ENCODE results near the gene SMCHD1. TPM values are rescaled to one million over a fixed set of nuclear protein-coding genes. Genes with fewer than 3 reads are reported as not detected.
A peak's percentile ranks its signal among the peaks of the same experiment; 100 is the strongest.
"Not testable (repeated sequence)": the region's sequence is repeated elsewhere in the genome, so short reads cannot be mapped to it uniquely, and the experiment has no call there.

Gene SMCHD1
- total RNA-seq, 1 donor from 2014 or later, result 15.2 TPM

DNA sequence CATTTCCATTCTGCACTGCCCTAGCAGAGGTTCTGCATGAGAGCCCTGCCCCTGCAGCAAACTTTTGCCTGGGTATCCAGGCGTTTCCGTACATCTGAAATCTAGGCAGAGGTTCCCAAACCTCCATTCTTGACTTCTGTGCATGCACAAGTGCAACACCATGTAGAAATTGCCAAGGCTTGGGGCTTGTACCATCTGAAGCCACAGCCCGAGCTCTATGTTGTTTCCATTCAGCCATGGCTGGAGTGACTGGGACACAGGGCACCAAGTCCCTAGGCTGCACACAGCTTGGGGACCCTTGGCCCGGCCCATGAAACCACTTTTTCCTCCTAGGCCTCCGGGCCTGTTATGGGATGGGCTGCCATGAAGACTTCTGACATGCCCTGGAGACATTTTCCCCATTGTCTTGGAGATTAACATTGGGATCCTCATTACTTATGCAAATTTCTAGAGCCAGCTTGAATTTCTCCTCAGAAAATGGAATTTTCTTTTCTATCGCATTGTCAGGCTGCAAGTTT lies 154.2 kb downstream of the SMCHD1 start:
- ATAC-seq; DNase-seq (ENCODE audit: low spot score): not testable (repeated sequence)

DNA sequence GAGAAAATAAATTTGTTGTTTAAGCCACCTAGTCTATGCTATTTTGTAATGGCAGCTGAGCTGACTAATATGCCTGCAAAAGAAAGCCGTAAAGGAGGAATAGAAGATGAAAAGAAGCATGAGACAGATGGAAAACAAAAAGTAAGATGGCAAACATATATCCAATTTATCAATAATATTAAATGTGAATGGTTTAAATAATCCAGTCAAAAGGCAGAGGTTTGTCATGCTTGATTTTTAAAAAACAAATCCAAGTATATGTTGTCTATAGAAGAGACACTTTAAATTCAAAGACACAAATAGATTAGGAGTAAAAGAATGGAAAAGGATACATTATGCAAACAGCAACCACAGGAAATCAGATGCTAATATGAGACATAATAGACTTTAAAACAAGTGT lies 155.9 kb downstream of the SMCHD1 start:
- DNase-seq (ENCODE audit: low spot score) (no peak), ATAC-seq (no peak)

DNA sequence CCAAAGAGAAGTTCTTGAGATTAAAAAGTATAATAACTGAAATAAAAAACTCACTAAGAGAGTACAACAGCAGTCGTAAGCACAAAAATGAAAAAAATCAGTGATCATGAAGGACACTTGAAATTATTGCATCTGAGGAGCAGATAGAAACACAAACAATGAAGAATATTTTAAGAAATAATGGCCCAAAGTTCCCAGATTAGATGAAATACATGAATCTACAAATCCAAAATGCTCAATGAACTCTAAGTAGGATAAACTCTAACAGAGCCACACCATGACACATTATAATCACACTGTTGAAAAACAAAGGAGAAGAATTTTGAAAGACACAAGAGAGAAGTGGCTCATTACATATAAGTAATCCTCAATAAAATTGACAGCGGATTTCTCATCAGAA lies 159.4 kb downstream of the SMCHD1 start:
- DNase-seq (ENCODE audit: low spot score) (no peak), ATAC-seq (no peak)

DNA sequence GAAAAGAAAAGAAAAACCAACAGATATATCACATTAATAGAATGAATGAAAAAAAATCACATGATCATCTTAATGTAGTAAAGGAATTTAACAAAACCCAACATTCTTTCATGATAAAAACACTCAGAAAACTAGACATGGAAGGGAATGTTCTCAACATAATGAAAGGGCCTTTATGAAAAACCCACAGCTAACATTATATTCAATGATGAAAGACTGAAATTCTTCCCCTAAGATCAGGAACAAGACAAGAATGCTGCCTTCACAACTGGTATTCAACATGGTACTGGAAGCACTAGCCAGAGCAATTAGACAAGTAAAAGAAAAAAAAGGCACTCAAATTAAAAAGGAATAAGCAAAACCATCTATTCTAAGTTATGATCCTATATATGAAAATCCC lies 162.8 kb downstream of the SMCHD1 start:
- ATAC-seq (no peak), DNase-seq (ENCODE audit: low spot score) (no peak)

DNA sequence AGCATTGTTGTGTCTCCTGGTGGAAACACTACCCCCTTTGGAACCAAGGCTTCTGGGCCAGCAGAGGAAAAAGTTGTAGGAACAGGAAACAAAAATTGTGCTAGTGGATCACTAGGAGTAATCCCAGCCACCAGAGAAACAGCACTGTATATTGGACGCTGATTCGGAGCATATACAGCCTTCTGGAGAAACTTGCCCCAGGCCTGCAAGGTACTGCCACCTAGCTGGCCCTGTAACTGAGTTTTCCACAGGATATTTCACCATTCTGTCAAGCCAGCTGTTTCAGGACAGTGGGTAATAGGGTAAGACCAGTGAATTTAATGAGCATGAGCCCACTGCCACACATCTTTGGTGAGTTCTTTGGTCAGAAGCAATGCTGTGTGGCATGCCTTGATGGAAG lies 166.2 kb downstream of the SMCHD1 start:
- DNase-seq (ENCODE audit: low spot score) (no peak), ATAC-seq (no peak)

DNA sequence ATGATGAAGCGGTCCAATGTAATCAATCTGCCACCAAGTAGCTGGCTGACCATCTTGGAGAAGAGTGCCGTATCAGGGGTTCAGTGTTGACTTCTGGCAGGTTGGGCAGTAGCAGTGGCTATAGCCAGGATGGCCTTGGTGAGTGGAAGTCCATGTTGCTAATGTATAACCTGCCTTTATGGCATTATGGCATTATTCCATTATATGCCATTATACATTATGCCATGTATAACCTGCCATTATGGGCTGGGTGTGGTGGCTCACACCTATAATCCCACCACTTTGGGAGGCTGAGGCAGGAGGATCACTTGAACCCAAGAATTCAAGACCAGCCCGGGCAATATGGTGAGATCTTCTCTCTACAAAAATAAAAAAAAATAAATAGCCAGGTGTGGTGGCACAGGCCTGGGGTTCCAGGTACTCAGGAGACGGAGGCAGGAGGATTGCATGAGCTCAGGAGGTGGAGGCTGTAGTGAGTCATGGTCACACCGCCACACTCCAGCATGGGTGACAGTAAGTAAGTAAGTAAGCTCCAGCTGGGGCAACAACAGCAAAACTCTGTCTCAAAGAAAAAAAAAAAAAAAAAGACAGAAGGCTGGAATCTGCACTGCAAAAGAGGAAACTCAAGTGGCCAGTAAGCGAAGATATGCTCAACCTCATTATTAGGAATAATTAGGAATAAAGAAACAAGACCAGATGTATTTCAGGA lies 166.8 kb downstream of the SMCHD1 start:
- no peak for ATAC-seq
- no peak for DNase-seq (ENCODE audit: low spot score)

DNA sequence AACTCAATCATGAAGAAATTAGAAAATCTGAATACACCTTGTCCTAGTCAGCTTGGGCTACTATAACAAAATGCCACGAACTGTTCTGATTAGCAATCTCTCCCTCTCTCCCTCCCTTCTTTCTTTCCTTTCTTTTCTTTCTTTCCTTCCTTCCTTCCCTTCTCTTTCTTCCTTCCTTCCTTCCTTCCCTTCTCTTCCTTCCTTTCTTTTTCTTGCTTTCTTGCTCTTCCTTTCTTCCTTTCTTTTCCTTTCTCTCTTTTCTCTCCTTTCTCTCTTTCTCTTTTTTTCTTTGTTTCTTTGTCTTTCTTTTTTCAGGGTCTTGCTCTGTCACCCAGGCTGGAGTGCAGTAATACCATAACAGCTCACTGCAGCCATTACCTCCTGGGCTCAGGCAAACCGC lies 167.7 kb downstream of the SMCHD1 start:
- DNase-seq (ENCODE audit: low spot score), result no peak
- no peak for ATAC-seq

DNA sequence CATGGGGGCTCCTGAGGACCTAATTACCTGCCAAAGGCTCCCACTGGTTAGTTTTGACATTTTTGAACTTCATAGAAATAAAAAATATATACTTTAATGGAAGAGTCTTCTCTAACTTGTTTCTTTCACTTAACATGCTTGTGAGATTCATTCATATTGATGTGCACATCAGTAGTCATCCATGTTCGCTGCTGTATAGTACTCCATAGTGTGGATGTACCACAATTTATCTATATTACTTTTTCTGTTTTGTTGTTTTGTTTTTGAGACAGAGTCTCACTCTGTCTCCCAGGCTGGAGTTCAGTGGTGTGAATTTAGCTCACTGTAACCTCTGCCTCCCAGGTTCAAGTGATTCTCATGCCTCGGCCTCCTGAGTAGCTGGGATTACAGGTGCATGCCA lies 168.4 kb downstream of the SMCHD1 start:
- ATAC-seq (no peak), DNase-seq (ENCODE audit: low spot score) (no peak)

DNA sequence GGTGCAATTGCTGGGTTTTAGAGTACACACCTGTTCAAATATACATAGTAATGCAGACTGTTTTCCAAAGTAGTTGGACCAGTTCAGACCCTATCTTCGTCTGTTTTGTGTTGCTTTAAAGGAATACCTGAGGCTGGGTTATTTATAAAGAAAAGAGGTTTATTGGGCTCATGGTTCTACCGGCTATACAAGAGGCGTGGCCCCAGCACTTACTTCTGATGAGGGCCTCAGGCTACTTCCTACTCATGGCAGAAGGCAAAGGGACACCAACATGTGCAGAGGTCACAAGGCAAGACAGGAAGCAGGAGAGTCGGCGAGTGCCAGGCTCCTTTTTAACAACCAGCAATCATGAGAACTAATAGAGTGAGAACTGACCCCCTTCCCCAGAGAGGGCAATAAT lies 169.3 kb downstream of the SMCHD1 start:
- DNase-seq (ENCODE audit: low spot score) (no peak), ATAC-seq (no peak)

DNA sequence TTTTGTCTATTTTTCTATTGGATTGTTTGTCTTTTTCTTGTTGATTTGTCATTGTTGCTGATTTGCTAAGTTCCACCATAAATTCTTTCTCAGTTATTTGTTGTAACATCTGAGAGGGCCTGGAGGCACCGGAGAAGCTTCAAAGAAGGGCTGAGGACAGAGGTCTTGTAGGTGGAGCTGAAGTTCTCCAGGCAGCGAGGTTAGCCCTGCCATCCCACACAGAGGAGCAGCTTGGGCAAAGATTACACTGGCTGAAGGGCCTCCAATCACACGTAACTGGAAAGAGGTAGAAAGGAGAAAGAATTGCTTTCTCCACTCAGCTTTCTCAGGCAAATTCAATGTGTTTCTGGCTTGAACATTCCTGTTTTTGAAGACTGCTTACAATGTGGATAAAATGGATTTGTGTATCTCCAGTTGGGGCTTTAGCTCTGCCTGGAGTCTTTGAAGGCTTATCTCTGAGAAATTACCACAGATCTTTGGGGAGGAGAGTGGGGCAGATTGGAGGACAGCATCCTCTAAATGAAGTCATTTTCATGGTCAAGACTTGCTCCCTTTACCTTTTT lies 170.2 kb downstream of the SMCHD1 start:
- DNase-seq (ENCODE audit: low spot score) (no peak), ATAC-seq (no peak)

DNA sequence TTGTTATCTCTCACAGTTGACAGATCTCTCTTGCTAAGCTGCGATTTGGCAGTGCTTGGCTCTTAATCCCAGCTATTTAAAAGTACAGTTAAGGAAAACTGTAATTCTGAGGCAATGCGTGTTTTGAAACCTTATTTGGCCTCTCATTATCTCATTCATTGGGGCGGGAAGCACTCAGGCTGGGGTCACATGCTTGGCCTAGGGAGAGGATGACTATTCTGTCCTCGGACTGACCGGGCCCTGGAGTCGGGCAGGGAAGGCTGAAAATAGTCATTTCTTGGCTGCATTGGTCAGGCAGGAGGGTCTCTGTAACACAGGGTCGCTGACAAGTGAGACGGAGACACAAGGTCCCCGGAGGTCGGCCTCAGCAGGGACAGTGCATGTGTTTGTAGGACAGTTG lies 171.1 kb downstream of the SMCHD1 start:
- no peak for DNase-seq (ENCODE audit: low spot score)
- ATAC-seq, result peak; percentile 23

DNA sequence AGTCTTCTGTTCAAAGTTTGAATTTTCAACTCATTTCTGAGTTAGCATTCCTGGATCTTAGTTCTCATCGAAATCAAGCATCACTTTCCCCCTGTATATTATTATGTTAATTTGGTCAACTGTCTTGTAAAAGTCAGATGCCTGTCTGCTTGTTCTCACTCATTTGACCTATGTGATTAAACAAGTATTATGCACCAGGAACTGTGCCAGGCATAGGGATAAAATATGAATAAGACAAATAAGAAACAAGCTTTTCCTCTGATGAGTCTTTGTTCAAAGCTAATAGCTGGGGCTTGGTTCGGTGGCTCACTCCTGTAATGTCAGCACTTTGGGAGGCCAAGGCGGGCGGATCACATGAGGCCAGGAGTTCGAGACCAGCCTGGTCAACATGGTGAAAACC lies 171.5 kb downstream of the SMCHD1 start:
- ATAC-seq (no peak), DNase-seq (ENCODE audit: low spot score) (no peak)

DNA sequence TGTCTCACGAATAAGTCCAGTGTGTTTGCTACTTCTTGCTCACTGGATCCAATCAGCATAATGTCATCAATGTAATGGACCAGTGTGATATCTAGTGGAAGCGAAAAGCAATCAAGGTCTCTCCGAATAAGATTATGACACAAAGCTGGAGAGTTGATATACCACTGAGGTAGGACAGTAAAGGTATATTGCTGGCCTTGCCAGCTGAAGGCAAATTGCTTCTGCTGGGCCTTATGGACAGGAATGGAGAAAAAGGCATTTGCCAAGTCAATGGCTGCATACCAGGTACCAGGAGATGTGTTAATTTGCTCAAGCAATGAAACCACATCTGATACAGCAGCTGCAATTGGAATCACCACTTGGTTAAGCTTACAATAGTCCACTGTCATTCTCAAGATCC lies 180.6 kb downstream of the SMCHD1 start:
- not testable (repeated sequence) for DNase-seq (ENCODE audit: low spot score); ATAC-seq

DNA sequence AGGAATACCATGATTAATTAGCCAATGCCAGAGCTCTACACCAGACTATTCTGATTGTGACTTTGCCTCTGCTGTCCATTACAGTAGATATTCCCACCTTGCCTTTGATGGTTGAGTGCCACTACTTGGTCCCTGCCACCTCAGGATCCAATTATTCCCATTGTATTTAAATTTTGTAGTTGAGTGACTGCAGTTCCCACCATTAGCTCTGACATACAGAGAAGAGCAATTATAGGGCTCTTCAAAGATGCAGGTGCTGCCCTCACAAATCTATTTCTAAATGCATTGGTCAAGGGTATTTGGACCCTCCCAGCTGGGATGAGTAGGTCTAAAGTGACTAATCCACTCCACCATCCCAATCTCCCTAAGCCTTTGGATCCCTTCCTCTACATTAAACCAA lies 181.8 kb downstream of the SMCHD1 start:
- not testable (repeated sequence) for ATAC-seq; DNase-seq (ENCODE audit: low spot score)

DNA sequence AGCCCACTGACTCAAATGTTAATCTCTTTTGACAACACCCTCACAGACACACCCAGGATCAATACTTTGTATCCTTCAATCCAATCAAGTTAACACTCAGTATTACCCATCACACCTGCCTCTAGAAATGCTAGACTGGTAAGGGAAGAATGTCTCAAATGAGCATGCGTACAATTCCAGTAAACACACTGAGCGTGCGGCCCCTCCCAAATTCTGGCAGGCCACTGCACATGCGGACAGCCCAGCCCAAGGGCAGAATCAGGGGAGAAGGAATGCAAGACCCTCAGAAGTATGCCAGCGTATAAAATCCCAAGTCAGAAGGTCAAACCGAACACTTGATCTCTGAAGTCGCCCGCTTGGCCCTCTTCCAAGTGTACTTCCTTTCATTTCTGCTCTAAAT lies 183.7 kb downstream of the SMCHD1 start:
- DNase-seq (ENCODE audit: low spot score), result peak; percentile 33
- ATAC-seq, result no peak

DNA sequence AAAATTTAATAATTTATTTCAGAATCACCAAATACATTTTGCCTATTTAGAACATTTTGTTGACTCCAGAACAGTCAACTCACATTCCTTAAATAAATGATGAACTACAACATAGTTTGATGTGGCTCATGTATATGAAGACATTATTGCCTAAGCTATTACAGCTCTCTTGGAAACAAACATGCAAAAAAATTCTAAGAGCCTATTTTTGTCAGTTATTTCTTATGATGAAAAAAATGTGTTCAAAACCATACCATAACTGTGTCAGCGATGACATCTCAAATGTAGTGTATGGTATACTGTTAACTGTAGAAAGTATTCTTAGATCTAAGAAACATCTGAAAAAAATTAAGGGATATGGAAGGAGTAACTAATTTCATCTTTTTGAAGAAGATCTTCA lies 185.0 kb downstream of the SMCHD1 start:
- ATAC-seq, result no peak
- no peak for DNase-seq (ENCODE audit: low spot score)

DNA sequence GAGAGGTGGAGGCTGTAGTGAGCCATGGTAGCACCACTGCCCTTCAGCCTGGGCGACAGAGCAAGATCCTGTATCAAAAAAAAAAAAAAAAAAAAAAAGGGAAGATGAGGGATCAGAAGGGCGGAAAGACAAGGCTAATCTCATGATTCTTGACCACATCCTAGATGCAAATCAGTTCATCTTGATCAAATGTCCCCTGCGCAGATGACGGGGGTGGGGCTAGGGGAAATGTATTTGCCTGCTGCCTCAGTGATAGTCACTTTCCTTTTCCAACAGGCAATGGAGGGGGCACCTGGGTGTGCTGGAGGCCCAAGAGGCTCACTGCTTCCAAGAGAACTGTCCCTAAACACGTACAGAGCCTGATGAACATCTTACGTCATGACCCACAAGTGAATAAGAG lies 187.6 kb downstream of the SMCHD1 start:
- ATAC-seq (no peak), DNase-seq (ENCODE audit: low spot score) (peak; percentile 21)

DNA sequence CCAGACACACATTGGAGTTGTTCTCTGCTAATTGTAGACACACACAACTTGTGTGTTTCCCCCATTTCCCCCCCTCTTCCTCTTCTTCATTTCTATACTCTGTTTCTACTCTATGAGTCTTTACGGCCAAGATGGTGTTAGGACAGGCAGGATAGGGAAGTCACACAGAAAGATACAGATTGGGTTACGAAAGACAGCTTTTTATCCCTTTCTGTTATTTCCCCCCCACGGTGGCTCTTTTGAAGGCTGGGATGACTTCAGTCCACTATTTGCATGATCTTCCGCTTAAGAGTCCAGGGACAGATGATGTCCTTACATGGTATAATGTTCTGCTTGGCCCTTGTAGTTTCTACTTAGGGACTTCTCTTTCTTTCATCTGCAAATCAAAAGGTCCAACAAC lies 189.6 kb downstream of the SMCHD1 start:
- peak; percentile 26 for DNase-seq (ENCODE audit: low spot score)
- ATAC-seq, result no peak

DNA sequence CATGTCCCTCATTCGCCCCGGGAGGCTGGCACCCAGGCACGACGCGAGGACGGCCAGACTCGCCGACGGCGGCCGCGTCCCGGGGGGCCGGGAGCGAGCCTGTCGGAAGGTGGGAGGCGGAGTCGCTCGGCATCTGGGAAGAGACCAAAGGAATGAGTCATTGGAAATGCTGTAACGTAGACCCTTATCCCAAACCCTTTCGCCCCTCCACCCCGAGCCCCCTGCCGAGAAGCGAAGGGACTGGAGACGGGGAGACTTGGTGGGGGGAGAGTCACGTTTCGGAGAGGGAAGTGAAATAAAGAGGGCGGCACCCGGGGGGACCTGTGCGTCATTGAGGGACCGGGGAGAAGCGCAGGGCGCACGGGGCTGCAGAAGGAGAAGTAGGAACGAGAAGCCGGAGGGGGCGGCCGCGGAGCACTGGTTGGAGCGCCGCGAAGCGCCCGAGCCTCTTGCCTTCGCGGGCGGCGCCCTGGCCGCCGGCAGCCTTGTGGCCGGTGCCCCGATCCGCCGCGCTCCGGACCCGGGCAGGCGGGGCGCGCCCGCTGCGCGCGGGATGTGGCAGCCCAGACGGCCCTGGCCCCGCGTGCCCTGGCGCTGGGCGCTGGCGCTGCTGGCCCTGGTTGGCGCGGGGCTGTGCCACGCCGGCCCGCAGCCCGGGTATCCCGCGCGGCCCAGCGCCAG lies 191.2 kb downstream of the SMCHD1 start, which contains the start of gene EMILIN2:
Gene EMILIN2, plus strand, starts transcription at position 371 of the 681 bp plus-strand sequence. Its CDS starts 183 bp downstream, at position 554.
- ATAC-seq, result peak; percentile 47
- DNase-seq (ENCODE audit: low spot score), result peak; percentile 48

DNA sequence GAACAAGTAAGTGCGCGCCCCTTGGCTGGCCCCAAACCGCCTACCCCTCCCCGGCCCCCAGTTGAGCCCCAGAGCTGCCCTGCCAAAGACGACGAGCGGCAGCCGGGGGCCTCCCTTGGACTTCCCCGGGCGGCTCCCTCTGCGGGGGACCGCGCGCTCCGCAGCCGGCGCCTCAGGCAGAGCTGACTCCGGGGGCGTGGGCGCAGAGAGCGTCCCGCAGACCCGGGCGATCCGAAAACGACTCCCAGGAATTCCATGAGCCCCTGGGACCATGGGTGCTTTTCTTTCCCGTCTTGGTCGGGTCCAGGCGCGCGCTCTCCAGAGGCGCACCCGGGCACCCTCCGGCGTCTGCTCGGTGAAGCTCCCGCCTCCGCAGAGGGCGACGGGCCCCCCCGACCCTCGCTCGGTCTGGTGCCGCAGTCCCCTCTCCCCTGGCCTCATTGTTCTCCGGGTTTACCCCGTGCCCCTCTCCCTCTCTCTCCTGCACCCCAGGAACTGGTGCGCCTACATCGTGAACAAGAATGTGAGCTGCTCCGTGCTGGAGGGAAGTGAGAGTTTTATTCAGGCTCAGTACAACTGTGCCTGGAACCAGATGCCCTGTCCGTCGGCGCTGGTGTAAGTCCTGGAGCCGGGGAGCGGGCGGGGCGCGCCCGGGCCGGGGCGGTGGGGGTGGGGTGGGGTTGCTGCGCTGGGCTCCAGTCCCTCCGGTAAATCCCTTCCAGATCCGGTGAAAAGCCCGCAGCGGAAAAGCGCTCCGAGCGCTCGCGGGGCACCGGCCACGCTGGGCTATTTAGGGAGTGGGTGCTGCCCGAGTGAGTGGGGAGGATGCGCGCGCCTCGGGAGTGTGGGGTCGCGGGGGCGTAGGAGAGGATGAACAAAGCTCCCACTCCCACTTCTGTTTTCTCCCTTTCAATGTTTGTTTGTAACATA lies 192.1 kb downstream of the SMCHD1 start:
- DNase-seq (ENCODE audit: low spot score) (peak; percentile 42), ATAC-seq (peak; percentile 19)

Data from left lobe of liver (tissue), 2 donors.